CD8-positive, alpha-beta memory T cell (primary cell): ENCODE measurements around the gene GCNA. TPM values are rescaled to one million over a fixed set of nuclear protein-coding genes. Genes with fewer than 3 reads are reported as not detected.

Experiments
- CTCF ChIA-PET: fragments of 350-600 bp; sonication (Branson Sonifier 250); formaldehyde crosslinking; loops from one replicate; lab custom pipeline; 2021; ENCODE audit warnings: antibody characterized with exemption; lab: Charles Lee
- POLR2A ChIA-PET: fragments of 350-600 bp; sonication (Branson Sonifier 250); formaldehyde crosslinking; loops from one replicate; lab custom pipeline; 2021; ENCODE audit warnings: antibody characterized with exemption; lab: Charles Lee
- DNase-seq, 5 donors: peaks; one replicate each; pipeline versions ENCODE4 v3.0.0 to v3.0.0-alpha.2; 2020 to 2022; ENCODE audit warnings: mixed read lengths in 1 of 5
- H3K27ac ChIP-seq: one replicate; pipeline ENCODE4 v1.7.0; 2013; ENCODE audit warnings: low read depth, mild to moderate bottlenecking, low read length, moderate library complexity
- H3K27me3 ChIP-seq: 2 replicates; pipeline ENCODE4 v1.7.0; 2013; ENCODE audit warnings: low read length, mild to moderate bottlenecking; ENCODE audit not compliant: insufficient read depth, poor library complexity, severe bottlenecking
- H3K36me3 ChIP-seq: 2 replicates; pipeline ENCODE4 v1.7.0; 2013; ENCODE audit warnings: mild to moderate bottlenecking, low read length, moderate library complexity; ENCODE audit not compliant: insufficient read depth
- H3K4me1 ChIP-seq: 2 replicates; pipeline ENCODE4 v1.7.0; 2013; ENCODE audit warnings: mild to moderate bottlenecking, low read length, moderate library complexity; ENCODE audit not compliant: insufficient read depth
- H3K4me3 ChIP-seq: 2 replicates; pipeline ENCODE4 v1.7.0; 2013; ENCODE audit warnings: mild to moderate bottlenecking, low read length
- H3K9me3 ChIP-seq: 2 replicates; pipeline ENCODE4 v1.7.0; 2013; ENCODE audit warnings: mild to moderate bottlenecking, low read length
- H3K27ac Mint-ChIP-seq, 8 donors: one replicate each; pipeline ENCODE4 v1.8.0; 2020 to 2021; ENCODE audit warnings: mixed read lengths in 8 of 8, mild to moderate bottlenecking in 6 of 8, inconsistent platforms in 3 of 8, moderate library complexity in 3 of 8
- H3K27me3 Mint-ChIP-seq, 2 donors: one replicate each; pipeline ENCODE4 v1.8.0; 2020 to 2021; ENCODE audit warnings: mixed read lengths in 2 of 2, mild to moderate bottlenecking in 1 of 2, moderate library complexity in 1 of 2
- H3K36me3 Mint-ChIP-seq, 3 donors: one replicate each; pipeline ENCODE4 v1.8.0; 2020 to 2021; ENCODE audit warnings: mixed read lengths in 3 of 3, inconsistent platforms in 1 of 3, mild to moderate bottlenecking in 1 of 3
- H3K4me1 Mint-ChIP-seq, 3 donors: one replicate each; pipeline ENCODE4 v1.8.0; 2020 to 2021; ENCODE audit warnings: mixed read lengths in 3 of 3, inconsistent platforms in 1 of 3, mild to moderate bottlenecking in 1 of 3
- H3K4me3 Mint-ChIP-seq, 7 donors: one replicate each; pipeline ENCODE4 v1.8.0; 2020 to 2021; ENCODE audit warnings: mixed read lengths in 7 of 7, mild to moderate bottlenecking in 6 of 7, moderate library complexity in 4 of 7, inconsistent platforms in 2 of 7
- H3K9me3 Mint-ChIP-seq, 5 donors: one replicate each; pipeline ENCODE4 v1.8.0; 2020 to 2022; ENCODE audit warnings: mixed read lengths in 5 of 5, mild to moderate bottlenecking in 3 of 5, moderate library complexity in 2 of 5, inconsistent platforms in 1 of 5
- polyA plus RNA-seq: library from polyadenylated mRNA; unstranded; fragments of 300-500 nt; fragmentation: Illumina TruSeq; gene quantifications from one replicate; pipeline ENCODE4 v1.2.3, GENCODE V29; 2021
- total RNA-seq, 2 experiments: library from RNA; stranded (reverse); gene quantifications; one replicate each; pipeline ENCODE4 v1.2.3, GENCODE V29; 2021

GCNA gene
- total and polyA plus RNA-seq, 3 experiments from 2014 or later, result 0.67 to 4.2 (median 3.9) TPM

DNA sequence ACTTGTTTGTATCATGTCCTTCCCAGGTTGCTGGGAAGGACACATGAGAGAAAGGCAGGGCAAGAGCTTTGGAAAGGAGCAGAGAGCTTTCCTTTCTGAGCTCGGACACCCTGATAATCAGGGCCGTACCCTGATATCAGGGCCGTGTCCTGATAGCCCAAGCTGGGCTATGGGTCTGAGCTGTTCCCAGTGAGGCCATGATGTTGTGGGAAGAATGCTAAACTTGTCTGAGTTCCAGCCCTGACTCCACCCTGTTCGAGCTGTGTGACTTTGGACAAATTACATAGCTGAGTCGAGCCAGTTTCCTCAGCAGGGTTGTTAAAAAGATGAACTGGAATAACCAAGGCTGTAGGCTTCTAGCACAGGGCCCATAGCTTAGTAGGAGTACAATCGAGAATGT is 43.4 kb downstream of the GCNA start:
- H3K27me3 ChIP-seq, result no peaks in the 10 kb centered on the region
- peaks cover 61% of the 10 kb centered on the region for H3K4me1 ChIP-seq
- H3K4me3 Mint-ChIP-seq, result peak overlapping the region; percentile 56 to 86 (median 78)
- H3K4me3 ChIP-seq, result no peak overlapping the region
- POLR2A ChIA-PET, result interaction anchor here (0.6 to 1.1 kb wide), 3 partner anchors 15 to 17 kb away, joined by 3 to 5 read pairs (median 4); no protein-coding TSS in a partner anchor
- peaks cover 0 to 18% (median 0%) of the 10 kb centered on the region in 3 donors for H3K36me3 Mint-ChIP-seq
- CTCF ChIA-PET, result interaction anchor here (1.0 to 3.8 kb wide), 6 partner anchors 13 to 87 kb away, joined by 3 to 24 read pairs (median 6); no protein-coding TSS in a partner anchor
- no peak for DNase-seq
- H3K27ac Mint-ChIP-seq, result peak overlapping the region; percentile 95 to 100 (median 95)
- H3K27ac ChIP-seq, result no peak overlapping the region
- no peaks in the 10 kb centered on the region for H3K9me3 ChIP-seq
- peaks cover 70 to 82% (median 70%) of the 10 kb centered on the region in 3 donors for H3K4me1 Mint-ChIP-seq
- H3K27me3 Mint-ChIP-seq, result peaks cover 0 to 3% of the 10 kb centered on the region in 2 donors
- peaks cover 0 to 3% (median 0%) of the 10 kb centered on the region in 5 donors for H3K9me3 Mint-ChIP-seq
- no peaks in the 10 kb centered on the region for H3K36me3 ChIP-seq

DNA sequence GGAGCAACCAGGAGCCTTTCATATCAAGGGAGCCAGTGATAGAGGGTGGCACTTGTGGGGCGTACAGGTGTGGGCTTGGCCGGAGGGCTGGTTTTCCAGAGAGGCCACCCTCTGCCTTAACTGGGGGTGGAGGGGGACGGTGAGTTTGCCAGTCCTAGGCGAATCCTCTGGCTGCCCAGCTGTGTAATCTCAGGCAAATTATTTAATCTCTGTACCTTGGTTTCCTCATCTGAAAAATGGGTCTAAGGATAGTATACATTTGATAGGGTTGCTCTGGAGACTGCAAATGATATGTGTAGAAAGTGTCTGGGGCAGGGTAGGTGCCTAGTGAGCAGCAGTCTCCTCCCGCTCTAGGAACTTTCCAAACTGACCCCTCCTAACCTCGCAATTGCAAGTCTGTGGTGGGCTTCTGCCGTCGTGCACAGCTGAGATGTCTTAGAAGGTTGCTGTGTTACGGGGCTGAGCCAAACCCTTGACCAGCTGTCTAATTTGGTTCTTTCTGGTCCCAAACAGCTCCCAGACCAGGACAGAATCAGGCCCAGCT is 43.9 kb downstream of the GCNA start:
- no peaks in the 10 kb centered on the region for H3K27me3 ChIP-seq
- no peaks in the 10 kb centered on the region for H3K9me3 ChIP-seq
- H3K27me3 Mint-ChIP-seq, result peaks cover 0 to 3% of the 10 kb centered on the region in 2 donors
- ChIA-PET CTCF (interaction anchor here (0.7 to 3.8 kb wide), 7 partner anchors 14 to 88 kb away, joined by 3 to 24 read pairs (median 4); no protein-coding TSS in a partner anchor), POLR2A (interaction anchor here (0.9 to 1.3 kb wide), 4 partner anchors 15 to 89 kb away, joined by 3 to 5 read pairs (median 4); partner anchors contain the start of gene OGT)
- H3K4me3 Mint-ChIP-seq, result peak overlapping the region; percentile 74 to 91 (median 83)
- H3K36me3 ChIP-seq, result no peaks in the 10 kb centered on the region
- peak overlapping the region; percentile 95 to 100 (median 95) for H3K27ac Mint-ChIP-seq
- peaks cover 0 to 13% (median 0%) of the 10 kb centered on the region in 3 donors for H3K36me3 Mint-ChIP-seq
- H3K4me1 Mint-ChIP-seq, result peaks cover 70 to 80% (median 71%) of the 10 kb centered on the region in 3 donors
- peak overlapping the region; percentile 57 for H3K27ac ChIP-seq
- peaks cover 0 to 3% (median 0%) of the 10 kb centered on the region in 5 donors for H3K9me3 Mint-ChIP-seq
- peaks cover 61% of the 10 kb centered on the region for H3K4me1 ChIP-seq
- no peak for DNase-seq
- no peak overlapping the region for H3K4me3 ChIP-seq

DNA sequence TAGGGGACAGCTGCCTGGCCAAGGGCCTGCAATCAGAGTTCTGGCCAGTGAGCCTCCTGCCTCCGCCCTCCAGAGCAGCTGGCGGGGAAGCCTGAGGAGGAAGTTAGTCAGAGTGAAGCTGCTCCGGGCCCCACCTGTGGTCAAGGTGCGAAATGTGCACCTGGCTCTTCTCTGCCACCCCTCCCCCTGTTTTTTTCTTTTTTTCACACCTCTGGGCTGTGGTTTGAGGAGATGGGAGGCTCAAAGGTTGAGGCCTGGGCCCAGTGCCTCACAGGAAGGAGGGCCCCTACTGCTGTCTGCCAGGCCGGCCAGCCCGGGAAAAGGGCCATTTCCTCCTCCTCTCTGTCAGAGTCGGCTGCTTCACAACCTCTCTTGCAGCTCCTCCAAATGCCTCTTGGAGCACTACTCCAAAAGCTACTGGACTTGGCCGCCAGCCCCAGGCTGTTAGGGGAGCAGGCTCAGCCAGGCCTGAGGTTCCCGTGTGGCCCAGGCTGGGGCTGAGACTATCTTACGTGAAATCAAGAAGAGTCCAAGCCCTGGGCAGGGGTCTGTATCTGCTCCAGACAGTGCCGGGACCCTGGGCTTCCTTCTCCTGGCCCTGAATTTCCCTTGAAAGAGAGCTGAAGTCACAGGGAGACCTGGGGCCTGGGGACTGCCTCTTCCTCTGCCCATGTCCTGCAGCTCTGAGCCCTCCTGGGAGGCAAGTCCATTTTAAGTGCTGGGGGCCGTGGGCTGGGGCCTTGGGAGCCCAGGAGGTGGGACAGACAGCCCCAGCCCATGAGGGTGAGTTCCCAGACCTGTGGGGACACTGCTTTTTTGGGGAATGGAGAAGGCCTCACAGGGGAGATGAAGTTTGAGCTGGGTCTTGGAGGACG is 44.6 kb downstream of the GCNA start:
- H3K9me3 Mint-ChIP-seq, result peaks cover 0 to 3% (median 0%) of the 10 kb centered on the region in 5 donors
- H3K4me1 ChIP-seq, result peaks cover 61% of the 10 kb centered on the region

DNA sequence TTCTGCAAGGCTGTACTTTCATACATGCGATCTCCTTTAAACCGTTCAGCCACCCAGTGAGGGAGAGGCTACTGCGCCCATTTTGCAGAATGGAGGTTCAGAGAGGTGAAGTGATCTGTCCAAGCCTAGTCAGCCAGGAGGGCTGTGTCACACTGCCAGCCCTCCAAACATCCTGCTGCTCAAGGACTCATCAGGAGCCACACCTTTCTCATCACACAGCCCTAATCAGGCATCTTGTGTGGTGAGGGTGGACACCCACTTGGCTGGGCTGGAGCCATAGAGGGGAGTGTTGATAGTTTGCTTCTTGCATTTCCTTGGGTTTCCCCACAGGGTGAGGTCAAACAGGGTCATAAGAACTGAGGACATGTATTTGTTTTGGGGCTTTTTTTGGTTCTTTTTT is 45.5 kb downstream of the GCNA start:
- peak in 1 of 5 donors; percentile 60 for DNase-seq
- Histone ChIP-seq H3K4me3 (no peak overlapping the region), H3K36me3 (no peaks in the 10 kb centered on the region), H3K9me3 (no peaks in the 10 kb centered on the region), H3K27me3 (no peaks in the 10 kb centered on the region), H3K4me1 (peaks cover 57% of the 10 kb centered on the region), H3K27ac (peak overlapping the region; percentile 57)
- peaks cover 0 to 3% of the 10 kb centered on the region in 2 donors for H3K27me3 Mint-ChIP-seq
- peaks cover 56 to 65% (median 63%) of the 10 kb centered on the region in 3 donors for H3K4me1 Mint-ChIP-seq
- peak overlapping the region; percentile 74 to 91 (median 83) for H3K4me3 Mint-ChIP-seq
- H3K9me3 Mint-ChIP-seq, result peaks cover 0 to 3% (median 0%) of the 10 kb centered on the region in 5 donors
- POLR2A ChIA-PET, result interaction anchor here (0.9 kb wide), 1 partner anchor 17 kb away, joined by 5 read pairs; no protein-coding TSS in a partner anchor
- peaks cover 0 to 1% (median 0%) of the 10 kb centered on the region in 3 donors for H3K36me3 Mint-ChIP-seq
- H3K27ac Mint-ChIP-seq, result peak overlapping the region; percentile 95 to 100 (median 95)
- CTCF ChIA-PET, result interaction anchor here (1.2 to 3.8 kb wide), 4 partner anchors 17 to 193 kb away, joined by 3 to 24 read pairs (median 4); no protein-coding TSS in a partner anchor

More for the DNA sequence above, 44.6 kb downstream of the GCNA start:
- CTCF ChIA-PET, result interaction anchor here (0.7 to 3.8 kb wide), 7 partner anchors 14 to 88 kb away, joined by 3 to 24 read pairs (median 5); no protein-coding TSS in a partner anchor
- Histone ChIP-seq H3K4me3 (peak overlapping the region; percentile 36), H3K27me3 (no peaks in the 10 kb centered on the region), H3K27ac (peak overlapping the region; percentile 57), H3K36me3 (no peaks in the 10 kb centered on the region), H3K9me3 (no peaks in the 10 kb centered on the region)
- POLR2A ChIA-PET, result interaction anchor here (0.5 to 1.3 kb wide), 6 partner anchors 15 to 195 kb away, joined by 3 to 5 read pairs (median 4); partner anchors contain the start of gene OGT
- Mint-ChIP-seq H3K27ac (peak overlapping the region; percentile 95 to 100 (median 95)), H3K36me3 (peaks cover 0 to 7% (median 0%) of the 10 kb centered on the region in 3 donors), H3K27me3 (peaks cover 0 to 3% of the 10 kb centered on the region in 2 donors), H3K4me3 (peak overlapping the region; percentile 74 to 91 (median 83)), H3K4me1 (peaks cover 65 to 72% (median 70%) of the 10 kb centered on the region in 3 donors)
- peak; percentile 57 to 90 (median 67) for DNase-seq

DNA sequence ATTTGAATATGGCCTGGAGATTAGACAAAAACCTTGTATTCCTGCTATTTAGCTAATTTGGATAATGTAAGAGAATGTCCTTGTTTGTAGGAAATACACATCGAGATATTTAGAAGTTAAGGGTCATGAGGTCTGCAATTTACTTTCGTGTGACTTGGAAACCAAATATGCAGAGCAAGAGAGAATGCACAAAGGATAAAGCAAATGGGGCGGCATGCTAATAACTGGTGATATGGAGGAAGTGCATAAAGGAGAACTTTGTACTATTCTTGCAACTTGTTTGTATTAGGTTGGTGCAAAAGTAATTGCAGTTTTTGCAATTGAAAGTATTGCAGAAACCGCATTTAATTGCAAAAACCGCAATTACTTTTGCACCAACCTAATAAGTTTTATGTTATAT is 47.2 kb downstream of the GCNA start:
- H3K4me3 ChIP-seq, result no peak overlapping the region
- ChIA-PET CTCF (interaction anchor here (1.2 kb wide), 1 partner anchor 16 kb away, joined by 3 read pairs; no protein-coding TSS in a partner anchor), POLR2A (no interaction called here)
- Mint-ChIP-seq H3K9me3 (peaks cover 0 to 3% (median 0%) of the 10 kb centered on the region in 5 donors), H3K36me3 (peaks cover 0 to 1% (median 0%) of the 10 kb centered on the region in 3 donors), H3K4me3 (no peak overlapping the region), H3K27me3 (peaks cover 0 to 3% of the 10 kb centered on the region in 2 donors), H3K4me1 (peaks cover 46 to 57% (median 53%) of the 10 kb centered on the region in 3 donors), H3K27ac (peak overlapping the region in 4 of 8 donors; percentile 37 to 68 (median 45))
- H3K36me3 ChIP-seq, result no peaks in the 10 kb centered on the region
- DNase-seq, result no peak
- H3K27ac ChIP-seq, result no peak overlapping the region
- H3K9me3 ChIP-seq, result no peaks in the 10 kb centered on the region
- peaks cover 39% of the 10 kb centered on the region for H3K4me1 ChIP-seq
- no peaks in the 10 kb centered on the region for H3K27me3 ChIP-seq

DNA sequence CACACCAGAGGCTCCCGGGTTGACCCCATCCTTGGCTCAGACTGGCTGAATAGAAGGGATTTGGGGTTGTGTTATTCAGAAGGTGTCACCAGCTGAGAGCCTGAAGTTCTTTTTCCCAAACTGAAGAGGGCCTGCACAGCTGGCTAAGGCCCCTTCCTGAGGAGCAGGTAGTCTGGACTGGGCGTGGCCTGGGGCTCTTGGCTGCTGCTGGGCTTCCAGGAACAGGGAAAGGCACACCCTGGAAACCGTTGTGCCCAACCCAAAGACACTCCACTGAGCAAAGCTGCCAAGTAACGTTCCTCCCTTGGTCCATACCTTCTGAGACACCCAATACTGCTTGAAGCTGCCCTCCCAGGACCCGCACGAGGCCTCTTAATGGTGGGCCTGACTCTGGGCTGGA is 48.3 kb downstream of the GCNA start:
- H3K27ac Mint-ChIP-seq, result peak overlapping the region in 1 of 8 donors; percentile 39
- Histone ChIP-seq H3K36me3 (no peaks in the 10 kb centered on the region), H3K27ac (no peak overlapping the region), H3K4me3 (no peak overlapping the region), H3K9me3 (no peaks in the 10 kb centered on the region), H3K27me3 (no peaks in the 10 kb centered on the region), H3K4me1 (peaks cover 32% of the 10 kb centered on the region)
- peaks cover 0 to 1% (median 0%) of the 10 kb centered on the region in 3 donors for H3K36me3 Mint-ChIP-seq
- H3K27me3 Mint-ChIP-seq, result peaks cover 0 to 4% of the 10 kb centered on the region in 2 donors
- DNase-seq, result no peak
- H3K9me3 Mint-ChIP-seq, result peaks cover 0 to 3% (median 0%) of the 10 kb centered on the region in 5 donors
- peaks cover 39 to 47% (median 43%) of the 10 kb centered on the region in 3 donors for H3K4me1 Mint-ChIP-seq
- CTCF ChIA-PET, result interaction anchor here (1.3 kb wide), 1 partner anchor 26 kb away, joined by 3 read pairs; no protein-coding TSS in a partner anchor
- H3K4me3 Mint-ChIP-seq, result no peak overlapping the region
- POLR2A ChIA-PET, result no interaction called here
